GM06990 (cell line): ENCODE measurements around the gene PYCR2.

Experiments
- DNase-seq: peaks from one replicate; pipeline ENCODE4 v3.0.0-alpha.2; 2011; ENCODE audit not compliant: insufficient read length; ENCODE audit errors: extremely low read depth
- H3K27me3 ChIP-seq: replicated peaks from 2 replicates; pipeline ENCODE4 v1.6.0; 2011; ENCODE audit warnings: low read length; ENCODE audit not compliant: control insufficient read depth, insufficient read depth
- H3K36me3 ChIP-seq: 2 replicates; pipeline ENCODE4 v1.5.1; 2011; ENCODE audit warnings: low read length; ENCODE audit not compliant: control insufficient read depth, insufficient read depth
- H3K4me3 ChIP-seq: replicated peaks from 2 replicates; pipeline ENCODE4 v1.5.1; 2011; ENCODE audit warnings: low read depth, mild to moderate bottlenecking, control low read depth, low read length
- TF ChIP-seq, protein P1 (sequence below): IDR thresholded peaks from 2 replicates; pipeline ENCODE4 v1.5.1; 2011; ENCODE audit warnings: low read length, control low read depth, mild to moderate bottlenecking, inconsistent platforms; ENCODE audit not compliant: insufficient read depth, poor library complexity, severe bottlenecking

The PYCR2 gene

DNA sequence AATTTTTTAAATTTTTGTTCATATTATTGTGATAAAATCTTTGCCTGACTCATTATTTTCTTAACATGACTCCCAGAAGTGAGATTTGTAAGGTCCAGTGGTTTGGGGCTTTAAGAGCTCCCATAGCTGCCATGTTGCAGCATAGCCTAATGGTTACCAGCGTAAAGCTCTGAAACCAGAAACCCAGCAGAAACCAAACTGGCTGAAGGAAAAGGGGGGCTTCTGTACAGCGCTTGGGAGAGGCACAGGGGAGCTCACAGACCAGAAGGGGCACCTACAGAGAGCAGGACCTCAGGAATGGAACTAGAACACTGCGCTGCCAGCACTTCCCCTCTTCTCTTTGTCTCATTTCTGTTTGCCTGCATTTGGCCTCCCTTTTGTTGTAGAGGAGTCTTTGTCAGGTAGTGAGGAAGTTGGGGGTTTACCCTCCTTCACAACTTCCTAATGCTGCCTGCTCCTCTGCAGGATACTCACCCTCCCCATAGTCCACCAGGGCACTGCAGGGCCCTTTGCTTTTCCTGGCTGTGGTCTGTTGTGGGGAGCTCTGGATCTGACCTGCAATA, 2.6 kb upstream of the PYCR2 start:
- TF ChIP-seq, protein P1, sequence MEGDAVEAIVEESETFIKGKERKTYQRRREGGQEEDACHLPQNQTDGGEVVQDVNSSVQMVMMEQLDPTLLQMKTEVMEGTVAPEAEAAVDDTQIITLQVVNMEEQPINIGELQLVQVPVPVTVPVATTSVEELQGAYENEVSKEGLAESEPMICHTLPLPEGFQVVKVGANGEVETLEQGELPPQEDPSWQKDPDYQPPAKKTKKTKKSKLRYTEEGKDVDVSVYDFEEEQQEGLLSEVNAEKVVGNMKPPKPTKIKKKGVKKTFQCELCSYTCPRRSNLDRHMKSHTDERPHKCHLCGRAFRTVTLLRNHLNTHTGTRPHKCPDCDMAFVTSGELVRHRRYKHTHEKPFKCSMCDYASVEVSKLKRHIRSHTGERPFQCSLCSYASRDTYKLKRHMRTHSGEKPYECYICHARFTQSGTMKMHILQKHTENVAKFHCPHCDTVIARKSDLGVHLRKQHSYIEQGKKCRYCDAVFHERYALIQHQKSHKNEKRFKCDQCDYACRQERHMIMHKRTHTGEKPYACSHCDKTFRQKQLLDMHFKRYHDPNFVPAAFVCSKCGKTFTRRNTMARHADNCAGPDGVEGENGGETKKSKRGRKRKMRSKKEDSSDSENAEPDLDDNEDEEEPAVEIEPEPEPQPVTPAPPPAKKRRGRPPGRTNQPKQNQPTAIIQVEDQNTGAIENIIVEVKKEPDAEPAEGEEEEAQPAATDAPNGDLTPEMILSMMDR, result no peak
- H3K27me3 ChIP-seq, result no peaks in the 10 kb centered on the region
- no peak for DNase-seq
- H3K36me3 ChIP-seq, result peaks cover 9% of the 10 kb centered on the region
- H3K4me3 ChIP-seq, result no peak overlapping the region

DNA sequence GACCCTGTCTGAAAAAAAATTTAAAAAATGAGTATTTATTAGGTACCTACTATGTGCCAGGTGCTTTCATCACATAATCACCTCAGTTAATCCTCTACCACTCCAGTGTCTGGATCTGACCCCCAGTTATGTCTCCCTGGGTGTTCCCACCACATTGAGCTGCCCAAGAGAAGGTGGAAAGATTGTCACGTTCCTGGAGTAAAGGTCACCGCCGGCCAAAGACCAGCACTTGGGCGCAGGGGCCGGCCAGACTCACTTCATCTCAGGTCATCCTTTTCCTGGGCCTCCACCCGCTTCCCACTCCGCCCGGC, 714 bp downstream of the PYCR2 start:
- TF ChIP-seq, protein P1, result no peak
- Histone ChIP-seq H3K36me3 (peaks cover 15% of the 10 kb centered on the region), H3K27me3 (no peaks in the 10 kb centered on the region), H3K4me3 (peak overlapping the region; percentile 85)
- DNase-seq, result no peak

DNA sequence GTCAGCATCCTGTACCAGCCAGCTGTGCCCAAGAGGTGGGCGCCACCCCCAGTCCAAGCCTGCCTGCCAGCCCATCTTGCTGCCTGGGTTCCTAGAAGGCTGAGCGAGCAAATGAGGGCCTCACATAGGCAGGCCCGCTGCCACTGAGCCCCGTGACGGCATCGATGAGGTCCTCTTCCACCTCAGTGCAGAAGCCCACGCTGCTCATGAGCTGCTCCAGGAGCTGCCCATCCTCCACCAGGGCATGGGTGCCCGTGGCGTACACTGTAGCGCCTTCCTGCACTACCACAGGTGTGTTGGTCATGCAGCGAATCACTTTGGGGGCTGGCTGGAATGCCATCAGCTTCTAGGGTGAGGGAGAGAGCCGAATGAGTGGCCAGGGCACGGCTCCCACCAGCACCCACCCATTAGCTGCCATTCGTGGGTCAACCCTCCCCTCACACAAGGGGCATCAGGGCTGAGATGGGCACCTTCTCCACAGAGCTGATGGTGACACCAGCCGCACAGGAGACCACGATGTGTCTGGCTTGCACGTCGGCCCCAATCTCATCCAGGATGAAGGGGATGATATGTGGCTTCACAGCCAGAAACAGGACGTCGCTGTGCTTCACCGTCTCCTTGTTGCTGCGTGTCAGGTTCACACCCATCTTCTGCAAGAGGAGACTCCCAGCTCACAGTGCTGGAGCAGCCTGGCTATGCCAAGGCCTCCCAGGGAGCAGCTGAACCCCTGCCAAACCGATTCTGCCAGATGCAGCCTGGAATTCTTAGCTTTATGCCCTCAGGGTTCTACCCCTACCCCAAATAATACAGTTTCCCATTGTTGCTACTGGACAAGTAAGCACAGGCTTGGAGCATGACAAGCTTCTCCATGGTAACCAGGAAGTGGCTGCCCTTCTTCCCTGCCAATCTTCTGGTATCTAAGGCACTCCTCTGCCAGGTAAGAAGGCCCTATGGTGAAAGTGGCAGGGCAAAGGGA, 2.0 kb downstream of the PYCR2 start:
- no peak overlapping the region for H3K4me3 ChIP-seq
- TF ChIP-seq, protein P1, result no peak
- H3K36me3 ChIP-seq, result peaks cover 18% of the 10 kb centered on the region
- DNase-seq, result no peak
- H3K27me3 ChIP-seq, result no peaks in the 10 kb centered on the region

DNA sequence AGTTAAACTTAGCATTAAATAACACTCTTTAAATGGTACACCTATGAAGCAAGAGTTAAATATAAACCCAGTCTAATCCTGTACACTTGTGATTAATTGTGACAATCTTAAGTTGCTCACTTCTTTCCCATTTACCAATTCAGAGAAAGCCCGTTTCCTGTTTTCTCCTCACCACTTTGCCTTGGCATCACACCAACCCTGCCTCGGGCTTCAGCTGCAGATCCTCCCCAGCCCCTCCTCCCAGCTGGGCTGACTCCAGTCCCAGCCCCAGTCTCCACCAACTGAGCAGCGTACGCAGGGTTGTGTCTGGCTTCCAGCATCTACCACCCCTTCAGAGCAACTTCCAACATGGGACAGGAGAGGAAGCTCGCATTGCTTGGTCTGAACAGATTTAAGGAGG, 4.1 kb downstream of the PYCR2 start:
- Histone ChIP-seq H3K4me3 (no peak overlapping the region), H3K27me3 (no peaks in the 10 kb centered on the region), H3K36me3 (peaks cover 27% of the 10 kb centered on the region)
- TF ChIP-seq, protein P1, result no peak
- no peak for DNase-seq

DNA sequence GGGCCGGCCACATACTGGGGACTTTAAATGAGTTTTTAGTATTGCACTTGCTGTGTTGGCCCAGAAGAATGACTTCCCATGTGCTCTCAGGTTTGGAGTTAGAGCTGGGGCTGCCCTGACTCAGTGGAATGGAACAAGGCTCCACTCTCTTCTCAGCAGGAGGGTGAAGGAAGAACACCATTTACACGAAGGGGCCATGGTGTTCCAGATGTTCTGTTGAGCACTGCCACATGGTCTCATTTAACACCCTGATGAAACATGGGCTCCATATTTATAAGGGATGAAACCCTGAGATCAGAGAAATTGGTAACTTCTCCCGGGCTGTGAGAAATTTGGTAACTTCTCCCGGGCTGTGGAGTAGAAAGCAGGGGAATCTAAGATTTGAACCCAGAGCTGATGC, 5.8 kb downstream of the PYCR2 start:
- H3K27me3 ChIP-seq, result no peaks in the 10 kb centered on the region
- TF ChIP-seq, protein P1, result no peak
- H3K4me3 ChIP-seq, result no peak overlapping the region
- H3K36me3 ChIP-seq, result peaks cover 27% of the 10 kb centered on the region
- DNase-seq, result no peak
